Keratinocyte (primary cell): Measurements from ENCODE around the gene SLC25A13. TPM values are rescaled to one million over a fixed set of nuclear protein-coding genes. Genes with fewer than 3 reads are reported as not detected.
"Not testable (repeated sequence)": the region's sequence is repeated elsewhere in the genome, so short reads cannot be mapped to it uniquely, and the experiment has no call there.

ENCODE experiments used
- DNase-seq: peaks from one replicate; pipeline ENCODE4 v3.0.0-alpha.2; 2011; ENCODE audit warnings: low read depth, missing footprints, low spot score
- FAIRE-seq: peaks from 2 replicates; lab custom pipeline; 2011; peaks lifted over from hg19 to GRCh38; lab: Jason Lieb, UNC
- H2AFZ ChIP-seq: 2 replicates; pipeline ENCODE4 v1.6.0; 2012; ENCODE audit warnings: low read length, control low read depth, inconsistent platforms; ENCODE audit not compliant: control insufficient read depth
- H3K27ac ChIP-seq: 2 replicates; pipeline ENCODE4 v1.5.1; 2011; ENCODE audit warnings: low read length; ENCODE audit not compliant: control insufficient read depth, insufficient read depth
- H3K27me3 ChIP-seq: 3 replicates; pipeline ENCODE4 v1.6.0; 2011; ENCODE audit warnings: low read length; ENCODE audit not compliant: control insufficient read depth, insufficient read depth; ENCODE audit errors: extremely low read depth
- H3K36me3 ChIP-seq, 2 experiments: 2 replicates in 1 of 2; 3 replicates in 1 of 2; pipeline ENCODE4 v1.5.1; 2011; ENCODE audit warnings: low read length in 2 of 2, mild to moderate bottlenecking in 1 of 2; ENCODE audit not compliant: control insufficient read depth in 2 of 2, insufficient read depth in 2 of 2; ENCODE audit errors: extremely low read depth in 1 of 2
- H3K4me1 ChIP-seq: 3 replicates; pipeline ENCODE4 v1.5.1; 2011; ENCODE audit warnings: low read length; ENCODE audit not compliant: control insufficient read depth, insufficient read depth; ENCODE audit errors: extremely low read depth
- H3K4me2 ChIP-seq: 3 replicates; pipeline ENCODE4 v1.6.0; 2011; ENCODE audit warnings: low read depth, low read length; ENCODE audit not compliant: control insufficient read depth, insufficient read depth; ENCODE audit errors: extremely low read depth
- H3K4me3 ChIP-seq, 3 experiments: fragments of 200-600 bp in 1 of 3; sonication (generic) in 1 of 3; 2 replicates in 2 of 3; 3 replicates in 1 of 3; pipeline ENCODE4 v1.5.1; 2011 to 2016; ENCODE audit warnings: low read length in 3 of 3, mild to moderate bottlenecking in 3 of 3, control low read depth in 2 of 3, inconsistent platforms in 1 of 3, low read depth in 1 of 3, mixed read lengths in 1 of 3, mixed run types in 1 of 3, moderate library complexity in 1 of 3; ENCODE audit not compliant: control insufficient read depth in 2 of 3, insufficient read depth in 2 of 3; ENCODE audit errors: extremely low read depth in 1 of 3
- H3K79me2 ChIP-seq: 2 replicates; pipeline ENCODE4 v1.6.0; 2012; ENCODE audit warnings: low read length; ENCODE audit not compliant: control insufficient read depth, insufficient read depth
- H3K9ac ChIP-seq: 3 replicates; pipeline ENCODE4 v1.6.0; 2011; ENCODE audit warnings: low read length; ENCODE audit not compliant: control insufficient read depth, insufficient read depth; ENCODE audit errors: extremely low read depth
- H3K9me1 ChIP-seq: 3 replicates; pipeline ENCODE4 v1.6.0; 2011; ENCODE audit warnings: low read length; ENCODE audit not compliant: control insufficient read depth, insufficient read depth; ENCODE audit errors: extremely low read depth
- H3K9me3 ChIP-seq: 2 replicates; pipeline ENCODE4 v1.5.1; 2012; ENCODE audit warnings: low read depth, low read length; ENCODE audit not compliant: control insufficient read depth
- H4K20me1 ChIP-seq: 3 replicates; pipeline ENCODE4 v1.6.0; 2011; ENCODE audit warnings: low read length; ENCODE audit not compliant: control insufficient read depth, insufficient read depth; ENCODE audit errors: extremely low read depth
- CTCF ChIP-seq, 3 experiments: IDR thresholded peaks in 1 of 3; conservative IDR thresholded peaks in 1 of 3; optimal IDR thresholded peaks in 1 of 3; 2 replicates in 2 of 3; 3 replicates in 1 of 3; pipeline versions ENCODE3 to v1.5.1; 2011; ENCODE audit warnings: low read length in 3 of 3, mild to moderate bottlenecking in 3 of 3, moderate library complexity in 2 of 3, control low read depth in 1 of 3, inconsistent platforms in 1 of 3; ENCODE audit not compliant: insufficient read depth in 2 of 3; ENCODE audit errors: extremely low read depth in 1 of 3
- EZH2 ChIP-seq: IDR thresholded peaks from one replicate; pipeline ENCODE4 v1.6.1; 2012; ENCODE audit warnings: inconsistent platforms, mild to moderate bottlenecking, low read length, moderate library complexity
- dilution Hi-C: fragments of 300-500 bp; cut with MboI; formaldehyde crosslinking; loops from one replicate; pipeline ENCODE4 v1.7.0; 2020; ENCODE audit warnings: low sequenced_read_pairs; ENCODE audit not compliant: extremely low pct_ligation_motif_present
- polyA plus RNA-seq, 5 experiments: library from polyadenylated mRNA; depleted of rRNA in 3 of 5; stranded (reverse) in 3 of 5; stranded (forward) in 1 of 5; unstranded in 1 of 5; fragments of >200 nt; gene quantifications; 1 replicate in 1 of 5; 2 replicates in 3 of 5; 3 replicates in 1 of 5; pipeline versions ENCODE4 v1.2.1 to v1.2.3, GENCODE V29; 2011 to 2012; ENCODE audit warnings: missing spikeins in 2 of 5, low read depth in 1 of 5, low replicate concordance in 1 of 5

Gene SLC25A13
- polyA plus RNA-seq, 1 donor (not counting 4 experiments of a cell fraction or from before 2014, with no cell fraction given): 29.4 TPM

- no peak overlapping the region for H3K27ac ChIP-seq
- no peaks in the 10 kb centered on the region for H3K36me3 ChIP-seq
- no peak overlapping the region for H3K4me3 ChIP-seq
- TF ChIP-seq EZH2 (no peak), CTCF (optimal IDR thresholded peaks at IDR 0.05 in 1 of 3, IDR thresholded peaks at IDR 0.05 in 1 of 3, conservative IDR thresholded peaks at IDR 0.05 in 1 of 3; ENCODE audit: extremely low read depth in 1 of 3, insufficient read depth in 2 of 3, low read length in 3 of 3) (no peak)
- no peaks in the 10 kb centered on the region for H3K27me3 ChIP-seq
- no peak overlapping the region for H2AFZ ChIP-seq
- no peaks in the 10 kb centered on the region for H4K20me1 ChIP-seq
- no peaks in the 10 kb centered on the region for H3K9me3 ChIP-seq
- H3K9ac ChIP-seq: no peak overlapping the region
- no peaks in the 10 kb centered on the region for H3K9me1 ChIP-seq
- H3K79me2 ChIP-seq: peaks cover 12% of the 10 kb centered on the region
- dilution Hi-C loops: no loop called here
- peaks cover 2% of the 10 kb centered on the region for H3K4me1 ChIP-seq
- no peak overlapping the region for H3K4me2 ChIP-seq
- DNase-seq (no peak), FAIRE-seq (no peak)
Observed at GRCh38 chr7:96297876-96298275, 24.0 kb downstream of the SLC25A13 start.

GRCh38 chr7:96297446-96297845 is 24.5 kb downstream of the SLC25A13 start:
- DNase-seq, H4K20me1 ChIP-seq, H2AFZ ChIP-seq, H3K27me3 ChIP-seq, FAIRE-seq, H3K9ac ChIP-seq, H3K9me3 ChIP-seq, H3K27ac ChIP-seq, H3K4me1 ChIP-seq, H3K9me1 ChIP-seq, H3K4me3 ChIP-seq, H3K4me2 ChIP-seq, H3K36me3 ChIP-seq, dilution Hi-C loops: not testable (repeated sequence)
- H3K79me2 ChIP-seq: peaks cover 12% of the 10 kb centered on the region

- H3K4me1 ChIP-seq, H3K27me3 ChIP-seq, DNase-seq, H3K27ac ChIP-seq, H3K9ac ChIP-seq, FAIRE-seq, H4K20me1 ChIP-seq, H3K79me2 ChIP-seq, H3K36me3 ChIP-seq, H3K4me2 ChIP-seq, H2AFZ ChIP-seq, H3K9me3 ChIP-seq, H3K4me3 ChIP-seq, H3K9me1 ChIP-seq, dilution Hi-C loops: not testable (repeated sequence)
Observed at GRCh38 chr7:96293911-96294310, 28.0 kb downstream of the SLC25A13 start.
